GM06990 (cell line): ENCODE results near the gene MYH2.

Experiments
- DNase-seq: peaks from one replicate; pipeline ENCODE4 v3.0.0-alpha.2; 2011; ENCODE audit not compliant: insufficient read length; ENCODE audit errors: extremely low read depth
- H3K27me3 ChIP-seq: replicated peaks from 2 replicates; pipeline ENCODE4 v1.6.0; 2011; ENCODE audit warnings: low read length; ENCODE audit not compliant: control insufficient read depth, insufficient read depth
- H3K36me3 ChIP-seq: 2 replicates; pipeline ENCODE4 v1.5.1; 2011; ENCODE audit warnings: low read length; ENCODE audit not compliant: control insufficient read depth, insufficient read depth
- H3K4me3 ChIP-seq: replicated peaks from 2 replicates; pipeline ENCODE4 v1.5.1; 2011; ENCODE audit warnings: low read depth, mild to moderate bottlenecking, control low read depth, low read length
- TF ChIP-seq, protein P1 (sequence below): IDR thresholded peaks from 2 replicates; pipeline ENCODE4 v1.5.1; 2011; ENCODE audit warnings: low read length, control low read depth, mild to moderate bottlenecking, inconsistent platforms; ENCODE audit not compliant: insufficient read depth, poor library complexity, severe bottlenecking

Gene MYH2

DNA sequence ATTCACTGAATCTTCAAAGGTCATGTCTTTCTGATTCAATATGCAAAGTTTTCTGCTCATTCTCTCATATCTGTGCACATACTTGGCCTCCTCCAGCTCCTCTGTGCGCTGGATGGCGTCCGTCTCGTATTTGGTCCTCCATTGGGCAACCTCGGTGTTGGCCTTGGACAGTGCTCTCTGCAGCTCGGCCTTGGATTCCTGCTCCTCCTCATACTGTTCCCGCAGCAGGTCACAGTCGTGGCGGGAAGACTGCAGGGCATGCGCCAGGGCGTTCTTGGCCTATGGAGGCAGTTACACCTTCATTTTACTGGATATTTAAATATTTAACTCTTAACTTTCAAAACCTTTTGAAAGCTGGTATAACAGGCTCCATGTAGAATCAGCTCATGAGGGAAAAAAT lies 22.9 kb downstream of the MYH2 start:
- TF ChIP-seq, protein P1, sequence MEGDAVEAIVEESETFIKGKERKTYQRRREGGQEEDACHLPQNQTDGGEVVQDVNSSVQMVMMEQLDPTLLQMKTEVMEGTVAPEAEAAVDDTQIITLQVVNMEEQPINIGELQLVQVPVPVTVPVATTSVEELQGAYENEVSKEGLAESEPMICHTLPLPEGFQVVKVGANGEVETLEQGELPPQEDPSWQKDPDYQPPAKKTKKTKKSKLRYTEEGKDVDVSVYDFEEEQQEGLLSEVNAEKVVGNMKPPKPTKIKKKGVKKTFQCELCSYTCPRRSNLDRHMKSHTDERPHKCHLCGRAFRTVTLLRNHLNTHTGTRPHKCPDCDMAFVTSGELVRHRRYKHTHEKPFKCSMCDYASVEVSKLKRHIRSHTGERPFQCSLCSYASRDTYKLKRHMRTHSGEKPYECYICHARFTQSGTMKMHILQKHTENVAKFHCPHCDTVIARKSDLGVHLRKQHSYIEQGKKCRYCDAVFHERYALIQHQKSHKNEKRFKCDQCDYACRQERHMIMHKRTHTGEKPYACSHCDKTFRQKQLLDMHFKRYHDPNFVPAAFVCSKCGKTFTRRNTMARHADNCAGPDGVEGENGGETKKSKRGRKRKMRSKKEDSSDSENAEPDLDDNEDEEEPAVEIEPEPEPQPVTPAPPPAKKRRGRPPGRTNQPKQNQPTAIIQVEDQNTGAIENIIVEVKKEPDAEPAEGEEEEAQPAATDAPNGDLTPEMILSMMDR: no peak
- no peaks in the 10 kb centered on the region for H3K27me3 ChIP-seq

DNA sequence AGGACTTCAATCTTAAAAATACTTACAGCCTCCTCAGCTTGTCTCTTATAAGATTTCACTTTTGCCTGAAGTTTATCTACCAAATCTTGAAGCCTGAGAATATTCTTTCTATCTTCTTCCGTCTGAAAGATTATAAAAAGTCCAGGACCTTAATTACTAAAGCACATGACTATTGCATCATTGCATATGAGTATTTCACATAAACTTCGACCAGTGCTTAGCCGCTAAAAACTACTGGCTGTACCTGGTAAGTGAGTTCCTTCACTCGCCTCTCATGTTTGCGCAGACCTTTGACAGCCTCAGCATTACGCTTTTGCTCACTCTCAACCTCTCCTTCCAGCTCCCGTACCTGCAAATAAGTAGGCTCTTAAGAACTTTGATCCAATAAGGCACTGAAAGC lies 26.4 kb downstream of the MYH2 start:
- no peak for DNase-seq
- no peaks in the 10 kb centered on the region for H3K27me3 ChIP-seq
- no peak overlapping the region for H3K4me3 ChIP-seq
- H3K36me3 ChIP-seq: no peaks in the 10 kb centered on the region
- TF ChIP-seq, protein P1: no peak

More for the DNA sequence above, 22.9 kb downstream of the MYH2 start:
- Histone ChIP-seq H3K36me3 (no peaks in the 10 kb centered on the region), H3K4me3 (no peak overlapping the region)
- no peak for DNase-seq

DNA sequence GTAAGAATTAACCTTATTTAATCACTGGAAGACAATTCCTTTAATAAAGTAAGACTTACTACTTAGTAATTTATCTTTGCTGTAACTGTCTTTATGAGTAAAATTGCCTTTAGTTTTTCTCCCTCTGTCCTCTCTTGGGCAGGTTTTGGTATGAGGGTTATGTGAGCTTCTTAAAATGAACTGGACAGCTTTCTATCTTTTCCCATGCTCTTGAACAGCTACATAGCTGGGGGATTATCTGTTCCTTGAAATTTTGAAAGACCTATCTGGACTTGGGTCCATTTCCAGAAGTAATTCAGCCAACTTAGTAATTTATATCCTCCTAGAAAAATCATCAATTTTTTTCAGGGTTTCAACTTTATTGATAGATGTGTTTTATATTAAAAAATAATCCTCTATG lies 27.5 kb downstream of the MYH2 start:
- no peak for DNase-seq
- no peaks in the 10 kb centered on the region for H3K27me3 ChIP-seq
- H3K4me3 ChIP-seq: no peak overlapping the region
- H3K36me3 ChIP-seq: no peaks in the 10 kb centered on the region
- TF ChIP-seq, protein P1: no peak

DNA sequence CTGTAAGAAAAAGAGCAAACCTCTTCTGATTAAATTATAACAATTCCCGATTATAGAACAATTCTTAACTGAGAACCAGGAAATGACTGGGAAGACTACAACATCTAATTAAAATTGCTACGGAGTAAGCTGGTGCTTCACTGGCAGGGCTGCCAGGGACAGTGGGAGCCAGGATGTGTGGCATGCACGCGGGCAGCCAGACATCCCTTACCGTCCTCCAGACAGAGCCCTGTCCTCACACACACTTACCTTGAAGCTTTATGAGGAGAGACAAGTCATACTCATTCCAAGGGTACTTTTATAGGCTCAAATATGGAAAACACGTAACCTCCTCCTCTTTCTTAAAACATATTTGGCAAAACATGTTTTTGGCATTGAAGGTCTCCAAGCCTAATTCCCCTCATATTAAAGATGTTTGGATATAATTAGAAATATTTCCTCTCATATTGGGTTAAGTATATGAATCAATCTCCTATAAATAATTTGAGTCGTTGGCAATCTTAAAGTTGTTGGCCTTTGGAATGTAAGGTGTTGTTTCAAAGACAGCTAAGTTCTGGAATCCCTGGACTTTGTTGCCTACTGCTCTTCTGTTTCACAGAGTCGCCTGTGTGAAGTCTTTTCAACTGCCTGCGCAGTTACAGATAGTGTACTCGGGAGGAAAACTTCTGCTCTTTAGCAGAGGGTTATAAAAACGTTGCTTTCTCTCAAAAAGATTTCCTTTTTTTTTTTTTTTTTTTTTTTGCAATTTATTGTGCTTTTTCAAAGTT lies 31.0 kb downstream of the MYH2 start, which contains the start of gene MYH1:
Gene MYH1 (minus strand): TSS at position 272 of the 767 bp plus-strand sequence. CDS start 1,900 bp downstream, outside the sequence.
- H3K36me3 ChIP-seq: no peaks in the 10 kb centered on the region
- TF ChIP-seq, protein P1: no peak
- no peak for DNase-seq
- no peaks in the 10 kb centered on the region for H3K27me3 ChIP-seq
- no peak within 1 kb of the TSS for H3K4me3 ChIP-seq

DNA sequence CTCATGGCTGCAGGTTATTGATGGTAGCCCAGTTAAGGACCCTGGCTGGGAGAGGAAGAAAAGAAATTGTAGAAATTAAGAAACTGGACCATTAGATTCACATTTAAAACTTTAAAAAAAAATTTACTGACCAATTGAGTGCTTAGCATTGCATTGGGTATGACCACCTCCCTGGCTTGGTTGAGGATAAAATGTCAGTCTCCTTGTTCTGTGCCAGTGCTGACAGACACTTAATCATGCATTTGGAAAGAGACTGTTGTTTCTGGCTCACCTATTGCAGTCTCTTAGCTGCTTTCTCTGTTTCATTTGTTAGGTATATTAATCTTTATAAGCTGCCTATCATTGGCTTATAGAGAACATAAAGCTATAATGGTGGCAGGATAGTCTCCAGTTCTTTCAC lies 32.8 kb downstream of the MYH2 start:
- no peak for DNase-seq
- TF ChIP-seq, protein P1: no peak
- Histone ChIP-seq H3K27me3 (no peaks in the 10 kb centered on the region), H3K36me3 (no peaks in the 10 kb centered on the region), H3K4me3 (no peak overlapping the region)
